Activated T-helper 1 cell treated with anti-CD3 and anti-CD28 coated beads, Interleukin-12 subunit alpha, Interleukin-12 subunit beta, Interleukin-2, Interleukin-4 antibody, amounts not matched to agents 30 ng/mL and 10 ng/mL and 1 ng/mL, durations not matched to agents 14 hours and 24 hours and 36 hours (primary cell): ENCODE results near the gene SCAMP2. TPM values are rescaled to one million over a fixed set of nuclear protein-coding genes. Genes with fewer than 3 reads are reported as not detected.
A peak's percentile ranks its signal among the peaks of the same experiment; 100 is the strongest.
"Not testable (repeated sequence)": the region's sequence is repeated elsewhere in the genome, so short reads cannot be mapped to it uniquely, and the experiment has no call there.

Source experiments
- DNase-seq: peaks from one replicate; pipeline ENCODE4 v3.0.0; 2021; ENCODE audit warnings: low spot score
- H3K27ac Mint-ChIP-seq: one replicate; pipeline ENCODE4 v1.8.0; 2021; ENCODE audit warnings: mild to moderate bottlenecking, mixed read lengths
- H3K27me3 Mint-ChIP-seq: one replicate; pipeline ENCODE4 v1.8.0; 2022; ENCODE audit warnings: mild to moderate bottlenecking, moderate library complexity, mixed read lengths; ENCODE audit not compliant: insufficient read depth
- H3K36me3 Mint-ChIP-seq: one replicate; pipeline ENCODE4 v1.8.0; 2021; ENCODE audit warnings: low read depth, mixed read lengths
- H3K4me1 Mint-ChIP-seq: one replicate; pipeline ENCODE4 v1.8.0; 2021; ENCODE audit warnings: low read depth, mixed read lengths
- H3K4me3 Mint-ChIP-seq: one replicate; pipeline ENCODE4 v1.8.0; 2021; ENCODE audit warnings: mild to moderate bottlenecking, moderate library complexity, mixed read lengths
- H3K9me3 Mint-ChIP-seq: one replicate; pipeline ENCODE4 v1.8.0; 2021; ENCODE audit warnings: mixed read lengths
- intact Hi-C: fragments of 100-400 bp; cut with micrococcal nuclease; formaldehyde crosslinking; loops from one replicate; pipeline ENCODE4 v1.15.1; 2024
- total RNA-seq: library from RNA; stranded (reverse); gene quantifications from 2 replicates; pipeline ENCODE4 v1.2.3, GENCODE V29; 2022

The SCAMP2 gene
- total RNA-seq, 1 donor from 2014 or later = 93.7 TPM

DNA sequence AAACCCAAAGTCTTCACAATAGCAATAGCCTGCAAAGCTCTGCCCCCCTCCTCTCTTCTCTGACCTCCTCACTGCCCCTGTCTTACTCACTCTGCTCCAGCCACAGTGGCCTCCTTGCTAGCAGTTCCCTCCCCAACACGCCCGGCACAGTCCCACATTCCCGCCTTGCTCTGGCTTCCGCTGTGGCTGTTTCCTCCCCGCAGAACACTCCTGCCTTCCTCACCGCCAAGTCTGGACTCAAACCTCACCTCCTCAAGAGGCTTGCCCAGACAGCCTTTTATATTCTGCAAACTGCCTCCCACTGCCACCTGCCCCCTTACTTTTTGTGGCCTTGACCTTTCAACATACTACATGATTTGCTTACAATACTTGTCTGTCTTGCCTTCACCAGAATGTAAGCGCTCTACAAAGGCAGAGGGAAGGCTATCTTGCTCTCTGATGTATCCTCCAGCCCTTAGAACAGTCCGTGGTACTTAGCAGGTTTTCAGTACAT lies 16.3 kb upstream of the SCAMP2 start:
- Mint-ChIP-seq H3K27ac (peak overlapping the region; percentile 92), H3K9me3 (no peaks in the 10 kb centered on the region), H3K36me3 (peaks cover 27% of the 10 kb centered on the region), H3K4me1 (peaks cover 50% of the 10 kb centered on the region), H3K4me3 (peak overlapping the region; percentile 91), H3K27me3 (no peaks in the 10 kb centered on the region)
- intact Hi-C loops = loop anchor here (1.0 kb wide), 1 partner anchor 16 kb away; the partner anchor contains the start of gene SCAMP2
- no peak for DNase-seq

GRCh38 chr15:74888716-74889115 lies 15.6 kb upstream of the SCAMP2 start:
- Mint-ChIP-seq H3K9me3 (no peaks in the 10 kb centered on the region), H3K4me1 (peaks cover 54% of the 10 kb centered on the region)

GRCh38 chr15:74887537-74888193 lies 14.5 kb upstream of the SCAMP2 start:
- H3K4me3 Mint-ChIP-seq, H3K9me3 Mint-ChIP-seq: not testable (repeated sequence)
- peak overlapping the region; percentile 21 for H3K27ac Mint-ChIP-seq

More at GRCh38 chr15:74888716-74889115, 15.6 kb upstream of the SCAMP2 start:
- Mint-ChIP-seq H3K36me3 (peaks cover 25% of the 10 kb centered on the region), H3K27ac (peak overlapping the region; percentile 92), H3K4me3 (peak overlapping the region; percentile 91), H3K27me3 (no peaks in the 10 kb centered on the region)
- intact Hi-C loops = loop anchor here (1.0 kb wide), 1 partner anchor 15 kb away; the partner anchor contains the start of gene SCAMP2
- DNase-seq = no peak

DNA sequence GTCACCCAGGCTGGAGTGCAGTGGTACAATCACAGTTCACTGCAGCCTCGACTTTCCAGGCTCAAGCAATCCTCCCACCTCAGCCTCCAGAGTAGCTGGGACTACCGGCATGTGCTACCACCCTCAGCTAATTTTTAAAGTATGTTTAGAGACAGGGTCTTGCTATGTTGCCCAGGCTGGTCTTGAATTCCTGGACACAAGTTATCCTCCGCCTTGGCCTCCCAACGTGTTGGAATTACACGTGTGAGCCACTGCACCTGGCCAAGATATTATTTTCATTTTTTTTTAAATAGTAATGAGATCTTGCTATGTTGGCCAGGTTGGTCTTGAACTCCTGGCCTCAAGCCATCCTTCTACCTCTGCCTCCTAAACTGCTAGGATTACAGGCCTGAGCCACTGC lies 12.3 kb upstream of the SCAMP2 start:
- Mint-ChIP-seq H3K4me3 (no peak overlapping the region), H3K4me1 (peaks cover 26% of the 10 kb centered on the region), H3K36me3 (peaks cover under 1% of the 10 kb centered on the region), H3K9me3 (peaks cover 6% of the 10 kb centered on the region), H3K27ac (no peak overlapping the region), H3K27me3 (no peaks in the 10 kb centered on the region)
- intact Hi-C loops = no loop called here
- no peak for DNase-seq

More at GRCh38 chr15:74887537-74888193, 14.5 kb upstream of the SCAMP2 start:
- H3K27me3 Mint-ChIP-seq, DNase-seq, intact Hi-C loops: not testable (repeated sequence)
- H3K36me3 Mint-ChIP-seq = peaks cover 15% of the 10 kb centered on the region
- peaks cover 44% of the 10 kb centered on the region for H3K4me1 Mint-ChIP-seq

DNA sequence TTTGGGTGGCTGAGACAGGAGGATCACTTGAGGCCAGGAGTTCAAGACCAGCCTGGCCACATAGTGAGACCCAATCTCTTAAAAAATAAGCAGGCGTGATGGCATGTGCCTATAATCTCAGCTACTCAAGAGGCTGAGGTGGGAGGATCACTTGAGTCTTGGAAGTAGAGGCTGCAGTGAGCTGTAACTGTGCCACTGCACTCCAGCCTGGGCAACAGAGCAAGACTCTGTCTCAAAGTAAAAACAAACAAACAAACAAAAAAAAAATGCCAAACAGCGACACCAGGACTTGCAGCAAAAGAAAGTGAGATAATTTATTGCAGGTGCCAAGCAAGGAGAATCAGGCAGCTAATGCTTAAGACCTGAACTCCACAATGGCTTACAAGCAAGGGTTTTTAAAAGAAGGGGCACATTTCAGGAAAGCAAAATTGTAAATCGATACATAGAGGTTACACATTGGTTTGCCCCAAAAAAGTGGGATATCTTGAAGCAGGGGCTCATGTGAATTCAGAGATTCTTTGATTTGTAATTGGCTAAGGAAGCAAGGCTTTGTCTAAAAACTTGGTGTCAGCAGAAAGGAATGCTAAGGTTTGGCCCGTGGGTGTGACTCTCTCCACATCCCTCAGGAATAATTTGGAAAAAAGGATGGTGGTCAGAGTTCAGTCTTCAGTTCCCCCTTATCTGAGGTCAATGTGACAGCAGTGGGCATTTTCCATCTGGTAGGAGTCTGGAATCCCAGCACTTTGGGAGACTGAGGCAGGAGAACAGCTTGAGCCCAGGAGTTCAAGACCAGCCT lies 11.5 kb upstream of the SCAMP2 start:
- H3K27me3 Mint-ChIP-seq = no peaks in the 10 kb centered on the region
- intact Hi-C loops = no loop called here
- no peak overlapping the region for H3K4me3 Mint-ChIP-seq
- DNase-seq = no peak
- H3K36me3 Mint-ChIP-seq = no peaks in the 10 kb centered on the region
- peaks cover 21% of the 10 kb centered on the region for H3K4me1 Mint-ChIP-seq
- H3K27ac Mint-ChIP-seq = no peak overlapping the region
- H3K9me3 Mint-ChIP-seq = peaks cover 6% of the 10 kb centered on the region

GRCh38 chr15:74882528-74882927 lies 9.4 kb upstream of the SCAMP2 start:
- intact Hi-C loops = no loop called here
- Mint-ChIP-seq H3K4me1 (peaks cover 10% of the 10 kb centered on the region), H3K4me3 (no peak overlapping the region), H3K9me3 (peaks cover 6% of the 10 kb centered on the region), H3K27me3 (no peaks in the 10 kb centered on the region), H3K36me3 (no peaks in the 10 kb centered on the region), H3K27ac (no peak overlapping the region)
- DNase-seq = no peak

- H3K4me1 Mint-ChIP-seq = no peaks in the 10 kb centered on the region
Measured at GRCh38 chr15:74878273-74878672, 5.1 kb upstream of the SCAMP2 start.

GRCh38 chr15:74873756-74874424 lies 725 bp upstream of the SCAMP2 start:
- intact Hi-C loops = loop anchor here (1.0 to 10.0 kb wide), 8 partner anchors 15 to 879 kb away; partner anchors contain the start of genes COX5A, FAM219B, PML and SIN3A
- Mint-ChIP-seq H3K4me1 (peaks cover 31% of the 10 kb centered on the region), H3K9me3 (no peaks in the 10 kb centered on the region), H3K27me3 (peaks cover 4% of the 10 kb centered on the region), H3K4me3 (peak overlapping the region; percentile 97), H3K36me3 (peaks cover 12% of the 10 kb centered on the region), H3K27ac (peak overlapping the region; percentile 84)
- no peak for DNase-seq

More at GRCh38 chr15:74878273-74878672, 5.1 kb upstream of the SCAMP2 start:
- Mint-ChIP-seq H3K27me3 (peaks cover 4% of the 10 kb centered on the region), H3K27ac (no peak overlapping the region), H3K36me3 (peaks cover 3% of the 10 kb centered on the region), H3K9me3 (peaks cover 6% of the 10 kb centered on the region), H3K4me3 (no peak overlapping the region)
- intact Hi-C loops = loop anchor here (10.0 kb wide), 1 partner anchor 883 kb away; the partner anchor contains the start of genes PML and STOML1
- DNase-seq = no peak

GRCh38 chr15:74872702-74873035 lies 496 bp downstream of the SCAMP2 start:
- Mint-ChIP-seq H3K9me3 (no peaks in the 10 kb centered on the region), H3K27ac (peak overlapping the region; percentile 86), H3K27me3 (peaks cover 4% of the 10 kb centered on the region), H3K4me3 (peak overlapping the region; percentile 97), H3K36me3 (peaks cover 19% of the 10 kb centered on the region), H3K4me1 (peaks cover 39% of the 10 kb centered on the region)
- intact Hi-C loops = loop anchor here (1.0 to 10.0 kb wide), 8 partner anchors 17 to 878 kb away; partner anchors contain the start of genes COX5A, FAM219B, PML and SIN3A
- no peak for DNase-seq

DNA sequence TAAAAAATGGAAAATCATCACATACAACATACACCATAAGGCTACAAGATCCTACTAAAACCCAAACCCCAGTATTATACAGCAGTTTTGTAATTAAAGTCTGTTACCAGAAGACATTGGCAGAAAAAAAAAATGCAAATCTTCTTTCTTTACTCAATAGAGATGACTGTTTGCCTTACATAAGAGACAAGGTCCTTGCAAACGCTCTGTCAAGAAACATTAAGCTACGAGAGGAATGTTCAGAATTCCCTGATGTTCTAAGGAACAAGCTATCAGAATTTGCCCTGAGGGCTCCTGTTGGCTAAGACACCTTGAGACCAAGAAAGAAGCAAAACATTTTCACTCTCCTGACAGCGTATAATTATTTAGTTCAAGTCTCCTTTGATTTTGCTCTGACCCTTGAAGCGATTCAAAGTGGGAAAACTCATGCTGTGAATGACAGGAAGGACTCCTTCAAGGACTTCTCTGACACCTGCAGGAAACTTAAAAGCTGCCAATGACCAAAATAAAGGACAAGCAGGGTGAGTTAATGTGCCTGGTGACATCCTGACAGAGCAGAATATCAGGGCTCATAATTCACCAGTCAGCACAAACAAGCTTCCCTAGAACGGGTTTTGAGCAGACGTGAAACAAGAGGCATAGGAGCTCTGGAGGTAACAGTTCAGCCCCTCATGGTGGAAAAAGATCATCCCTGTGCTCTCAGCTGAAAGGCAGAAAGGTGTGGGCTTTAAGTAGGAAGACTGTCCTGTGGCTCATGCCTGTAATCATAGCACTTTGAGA lies 2.5 kb downstream of the SCAMP2 start:
- Mint-ChIP-seq H3K27me3 (no peaks in the 10 kb centered on the region), H3K9me3 (no peaks in the 10 kb centered on the region), H3K36me3 (peaks cover 22% of the 10 kb centered on the region), H3K4me1 (peaks cover 58% of the 10 kb centered on the region), H3K27ac (peak overlapping the region; percentile 94), H3K4me3 (peak overlapping the region; percentile 97)
- no peak for DNase-seq
- intact Hi-C loops = loop anchor here (1.0 to 10.0 kb wide), 3 partner anchors 85 to 876 kb away; partner anchors contain the start of genes PML, SIN3A and STOML1

DNA sequence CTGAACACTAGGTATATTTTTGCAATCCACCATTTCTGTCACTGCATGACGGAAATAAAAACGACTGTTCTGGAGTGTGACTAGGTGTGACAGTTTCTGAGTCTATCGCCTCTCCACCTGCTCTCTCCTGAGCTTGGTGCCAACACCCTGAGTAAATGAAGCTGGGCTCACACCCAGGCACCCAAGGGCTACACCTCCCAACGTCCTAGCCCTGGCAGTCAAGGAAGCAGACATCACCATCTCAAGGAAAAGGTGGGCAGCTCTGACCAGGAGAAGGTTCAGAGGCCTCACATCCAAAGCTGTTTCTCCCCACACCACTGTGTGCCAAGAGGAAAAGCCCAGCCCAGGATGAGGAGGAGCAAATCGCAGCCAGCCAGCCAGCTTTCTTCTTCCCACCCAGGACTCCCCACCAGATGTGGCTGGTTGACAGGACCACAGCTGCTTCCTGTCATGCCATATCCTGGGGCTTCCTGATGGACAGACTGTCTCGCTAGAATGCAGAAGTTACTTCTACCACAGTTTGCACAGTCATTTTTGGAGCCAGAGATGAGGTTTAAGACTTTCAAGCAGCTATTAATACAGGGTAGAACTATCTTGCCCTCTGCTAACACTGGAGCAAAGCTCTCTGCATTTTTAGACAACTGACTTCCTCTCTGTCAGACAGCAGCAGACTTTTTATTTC lies 3.3 kb downstream of the SCAMP2 start:
- Mint-ChIP-seq H3K4me3 (peak overlapping the region; percentile 97), H3K27me3 (no peaks in the 10 kb centered on the region), H3K4me1 (peaks cover 64% of the 10 kb centered on the region), H3K36me3 (peaks cover 25% of the 10 kb centered on the region), H3K27ac (peak overlapping the region; percentile 94), H3K9me3 (no peaks in the 10 kb centered on the region)
- DNase-seq = peak; percentile 59
- intact Hi-C loops = loop anchor here (1.0 to 10.0 kb wide), 3 partner anchors 85 to 875 kb away; partner anchors contain the start of genes PML, SIN3A and STOML1
